UCSD-AML1 (cell line): ENCODE measurements around the gene FOSL1.
A peak's percentile ranks its signal among the peaks of the same experiment; 100 is the strongest.

ENCODE experiments used
- DNase-seq: peaks from one replicate; lab custom pipeline; 2025; ENCODE audit not compliant: unreplicated experiment; lab: John Stamatoyannopoulos, UW

FOSL1 gene

GRCh38 chr11:65900125-65900898 is at the start of gene FOSL1:
Gene FOSL1, minus strand, starts transcription at chr11:65900388. Its CDS starts 49 bp downstream, at chr11:65900339.
- peak; percentile 90 for DNase-seq

DNA sequence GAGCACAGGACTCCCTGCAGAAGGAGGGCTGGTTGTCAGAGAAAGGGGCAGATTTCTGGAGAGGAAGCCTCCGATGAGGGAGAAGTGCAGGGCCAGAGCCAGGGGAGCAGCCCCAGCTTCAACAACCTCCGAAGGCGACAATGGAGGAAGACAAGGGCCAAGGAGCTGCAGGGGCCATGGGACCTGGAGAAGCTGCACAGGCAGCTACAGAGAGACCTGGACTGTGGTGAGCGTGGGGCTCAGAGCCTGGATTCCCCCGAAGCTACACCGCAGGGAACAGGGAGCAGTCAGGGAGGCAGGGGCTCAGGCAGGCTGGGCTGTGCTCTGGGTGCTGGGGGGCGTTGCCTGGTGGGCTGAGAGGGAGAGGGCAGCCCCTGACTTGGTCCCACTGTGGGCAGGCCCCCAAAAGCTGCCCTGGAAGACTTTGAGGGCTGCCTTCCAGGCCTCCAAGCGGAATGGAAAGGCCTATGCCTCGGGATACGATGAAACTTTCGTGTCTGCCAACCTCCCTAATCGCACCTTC is 47.5 kb upstream of the FOSL1 start:
- DNase-seq: no peak

GRCh38 chr11:65947133-65947532 is 46.9 kb upstream of the FOSL1 start:
- no peak for DNase-seq

- no peak for DNase-seq
Measured at GRCh38 chr11:65946655-65947054, 46.5 kb upstream of the FOSL1 start.

GRCh38 chr11:65945941-65946558 is 45.9 kb upstream of the FOSL1 start:
- no peak for DNase-seq

- no peak for DNase-seq
Measured at GRCh38 chr11:65945430-65945911, 45.3 kb upstream of the FOSL1 start, which contains the start of gene TSGA10IP. Gene TSGA10IP, plus strand, starts transcription at chr11:65945480. Its CDS starts 196 bp downstream, at chr11:65945676.

DNA sequence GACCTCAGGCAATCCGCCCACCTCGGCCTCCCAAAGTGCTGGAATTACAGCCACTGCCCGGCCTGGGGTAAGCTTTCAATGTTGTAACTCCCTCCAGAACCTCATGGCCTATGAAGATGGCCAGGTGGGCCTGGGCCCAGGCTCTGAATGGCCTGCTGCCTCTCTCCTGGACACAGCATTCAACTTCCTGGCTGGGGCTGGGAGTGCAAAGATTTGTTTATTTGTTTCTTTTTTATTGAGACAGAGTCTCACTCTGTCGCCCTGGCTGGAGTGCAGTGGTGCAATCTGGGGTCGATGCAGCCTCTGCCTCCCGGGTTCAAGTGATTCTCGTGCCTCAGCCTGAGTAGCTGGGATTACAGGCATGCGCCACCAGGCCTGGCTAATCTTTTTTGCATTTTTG is 44.6 kb upstream of the FOSL1 start:
- no peak for DNase-seq

DNA sequence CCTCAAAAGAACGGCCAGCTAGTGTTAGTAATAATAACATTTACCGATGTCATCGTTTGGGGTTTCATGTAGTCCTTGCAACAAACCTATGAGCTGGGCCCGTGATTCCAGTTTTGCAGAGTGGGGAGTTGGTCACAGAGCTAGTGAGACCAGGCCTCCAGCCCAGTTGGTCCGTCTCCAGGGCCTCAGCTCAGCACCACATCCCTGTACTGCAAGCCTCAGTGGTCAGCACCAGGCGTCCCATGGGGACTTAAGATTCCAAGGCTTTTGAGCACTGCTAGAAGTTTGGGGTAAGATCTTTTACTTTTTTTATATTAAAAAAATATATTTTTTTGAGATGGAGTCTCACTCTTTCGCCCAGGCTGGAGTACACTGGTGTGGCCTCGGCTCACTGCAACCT is 44.0 kb upstream of the FOSL1 start:
- DNase-seq: no peak

- DNase-seq: no peak
Measured at GRCh38 chr11:65942531-65942930, 42.3 kb upstream of the FOSL1 start.

- no peak for DNase-seq
Measured at GRCh38 chr11:65941720-65942310, 41.6 kb upstream of the FOSL1 start.

GRCh38 chr11:65937766-65938165 is 37.6 kb upstream of the FOSL1 start:
- DNase-seq: no peak

GRCh38 chr11:65934014-65934413 is 33.8 kb upstream of the FOSL1 start:
- DNase-seq: no peak

DNA sequence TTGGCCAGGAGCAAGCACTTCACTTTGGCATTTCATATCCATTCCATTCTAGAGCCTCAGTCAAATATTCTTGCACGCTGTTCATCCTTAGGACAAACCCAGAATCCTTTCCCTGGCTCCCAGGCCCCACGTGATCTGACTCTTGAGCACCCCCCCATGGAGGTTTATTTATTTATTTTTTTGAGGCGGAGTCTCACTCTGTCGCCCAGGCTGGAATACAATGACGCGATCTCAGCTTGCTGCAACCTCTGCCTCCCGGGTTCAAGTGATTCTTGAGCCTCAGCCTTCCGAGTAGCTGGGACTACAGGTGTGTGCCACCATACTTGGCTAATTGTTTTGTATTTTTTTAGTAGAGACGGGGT is 32.4 kb upstream of the FOSL1 start:
- DNase-seq: no peak

DNA sequence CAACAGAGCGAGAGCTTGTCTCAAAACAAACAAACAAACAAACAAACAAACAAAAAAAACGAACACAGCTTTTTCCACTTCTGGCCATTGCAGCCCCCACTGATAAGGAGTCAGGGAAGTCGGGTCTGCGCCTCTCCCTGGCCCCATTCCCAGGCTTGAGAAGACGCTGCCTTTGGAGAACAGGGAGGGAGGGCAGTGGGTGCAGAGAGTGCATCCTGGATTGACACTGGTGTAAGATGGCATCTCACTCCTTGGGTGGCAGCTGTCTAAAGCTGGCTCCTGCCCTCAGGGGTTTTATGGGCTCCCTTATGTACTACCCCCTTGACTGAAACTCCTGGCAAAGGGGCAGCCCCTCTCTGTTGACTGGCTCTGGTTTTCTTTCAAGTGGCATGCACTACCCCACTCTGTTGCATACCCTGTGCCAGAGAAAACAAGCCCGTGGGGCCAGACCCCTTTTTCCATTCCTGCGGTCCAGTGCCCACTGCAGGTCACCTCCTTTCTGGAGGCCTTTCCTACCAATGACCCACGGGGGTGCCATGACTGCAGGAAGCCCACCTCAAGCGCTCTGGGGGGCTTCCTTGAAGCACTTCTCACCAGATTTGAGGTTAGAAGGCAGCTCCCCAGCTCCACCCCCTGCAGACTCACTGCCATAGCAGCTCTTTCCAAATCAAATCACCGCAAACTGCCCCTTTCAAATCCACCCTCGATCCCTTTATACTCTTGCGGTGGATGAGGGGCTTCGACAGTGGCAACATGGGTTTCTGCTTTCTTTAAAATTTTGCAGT is 31.8 kb upstream of the FOSL1 start:
- DNase-seq: no peak

GRCh38 chr11:65928667-65929066 is 28.5 kb upstream of the FOSL1 start:
- peak; percentile 22 for DNase-seq

DNA sequence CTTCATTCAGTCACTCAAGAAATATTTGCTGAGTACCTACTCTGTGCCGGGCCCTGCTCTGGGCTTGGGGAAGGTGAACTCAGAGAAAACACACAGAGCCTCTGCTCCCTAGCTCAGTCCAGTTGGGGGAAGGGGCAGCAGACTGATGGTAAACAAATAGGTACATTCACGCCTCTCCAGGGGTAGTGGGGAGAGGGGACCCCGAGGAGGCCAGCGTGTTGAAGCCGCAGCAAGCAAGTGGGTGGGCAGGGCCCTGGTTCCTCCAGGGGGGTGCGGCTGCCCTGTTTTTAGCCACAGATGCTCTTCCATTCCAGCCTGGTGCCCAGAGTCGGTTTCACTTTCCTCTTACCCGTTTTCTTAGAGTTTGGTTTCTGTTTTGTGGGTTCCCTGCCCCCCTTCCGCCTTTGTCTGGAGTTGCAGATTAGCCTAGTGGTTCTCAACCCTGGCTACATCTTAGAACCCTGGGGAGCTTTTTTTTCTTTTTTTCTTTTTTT is 27.8 kb upstream of the FOSL1 start:
- DNase-seq: peak; percentile 68

GRCh38 chr11:65925397-65925796 is 25.2 kb upstream of the FOSL1 start:
- DNase-seq: no peak

DNA sequence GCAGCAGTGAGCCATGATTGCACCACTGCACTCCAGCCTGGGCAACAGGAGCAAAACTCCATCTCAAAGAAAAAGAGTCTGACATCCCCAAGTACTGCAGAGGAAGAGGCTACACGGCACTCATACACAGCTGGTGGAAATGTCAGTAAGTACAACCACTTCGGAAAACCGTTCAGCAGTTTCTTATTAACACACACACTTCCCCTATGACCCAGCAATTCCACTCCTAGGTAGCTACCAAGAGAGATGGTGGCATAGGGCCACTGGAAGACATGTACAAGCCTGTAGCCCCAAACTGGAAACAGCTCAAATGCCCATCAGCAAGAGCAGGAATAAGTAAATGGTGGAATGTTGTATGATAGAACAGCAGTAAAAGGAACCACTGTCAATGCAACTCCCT is 22.4 kb upstream of the FOSL1 start:
- no peak for DNase-seq

- no peak for DNase-seq
Measured at GRCh38 chr11:65921876-65922275, 21.7 kb upstream of the FOSL1 start.

- no peak for DNase-seq
Measured at GRCh38 chr11:65921033-65921555, 20.9 kb upstream of the FOSL1 start.

GRCh38 chr11:65920372-65920802 is 20.2 kb upstream of the FOSL1 start:
- no peak for DNase-seq
